ENCODE data around the gene NCOR2.

The NCOR2 gene

GRCh38 chr12:124581307-124582107, 14.1 kb upstream of the NCOR2 start:
- H3K4me1 Mint-ChIP-seq = no peaks in the 10 kb centered on the region
- H3K36me3 Mint-ChIP-seq (ENCODE audit: low read depth) = no peaks in the 10 kb centered on the region
- H3K9me3 Mint-ChIP-seq = peaks cover 21% of the 10 kb centered on the region
- no peak overlapping the region for H3K4me3 Mint-ChIP-seq
- no peak for TF ChIP-seq CTCF (IDR thresholded peaks at IDR 0.05)
- DNase-seq = no peak
- no peak overlapping the region for H3K27ac Mint-ChIP-seq
- H3K27me3 Mint-ChIP-seq (ENCODE audit: low read depth, poor library complexity) = peaks cover 12% of the 10 kb centered on the region

GRCh38 chr12:124579921-124580517, 12.6 kb upstream of the NCOR2 start:
- Mint-ChIP-seq H3K4me3 (no peak overlapping the region), H3K36me3 (ENCODE audit: low read depth) (no peaks in the 10 kb centered on the region), H3K27me3 (ENCODE audit: low read depth, poor library complexity) (peaks cover 16% of the 10 kb centered on the region), H3K27ac (no peak overlapping the region), H3K9me3 (peaks cover 23% of the 10 kb centered on the region), H3K4me1 (peaks cover under 1% of the 10 kb centered on the region)
- TF ChIP-seq CTCF (IDR thresholded peaks at IDR 0.05) = no peak
- no peak for DNase-seq

- DNase-seq = no peak
- H3K36me3 Mint-ChIP-seq (ENCODE audit: low read depth) = no peaks in the 10 kb centered on the region
- TF ChIP-seq CTCF (IDR thresholded peaks at IDR 0.05) = no peak
- peaks cover 16% of the 10 kb centered on the region for H3K27me3 Mint-ChIP-seq (ENCODE audit: low read depth, poor library complexity)
- peaks cover 12% of the 10 kb centered on the region for H3K4me1 Mint-ChIP-seq
- no peak overlapping the region for H3K27ac Mint-ChIP-seq
- no peak overlapping the region for H3K4me3 Mint-ChIP-seq
- H3K9me3 Mint-ChIP-seq = peaks cover 23% of the 10 kb centered on the region
Observed at GRCh38 chr12:124578854-124579253, 11.4 kb upstream of the NCOR2 start.

- no peak for TF ChIP-seq CTCF (IDR thresholded peaks at IDR 0.05)
- no peak overlapping the region for H3K4me3 Mint-ChIP-seq
Observed at GRCh38 chr12:124578445-124578844, 11.0 kb upstream of the NCOR2 start.

GRCh38 chr12:124577986-124578385, 10.6 kb upstream of the NCOR2 start:
- no peak overlapping the region for H3K27ac Mint-ChIP-seq
- H3K27me3 Mint-ChIP-seq (ENCODE audit: low read depth, poor library complexity) = peaks cover 19% of the 10 kb centered on the region
- peaks cover 19% of the 10 kb centered on the region for H3K4me1 Mint-ChIP-seq
- no peaks in the 10 kb centered on the region for H3K36me3 Mint-ChIP-seq (ENCODE audit: low read depth)
- no peak for TF ChIP-seq CTCF (IDR thresholded peaks at IDR 0.05)
- H3K9me3 Mint-ChIP-seq = peaks cover 23% of the 10 kb centered on the region
- H3K4me3 Mint-ChIP-seq = no peak overlapping the region
- DNase-seq = no peak

More at GRCh38 chr12:124578445-124578844, 11.0 kb upstream of the NCOR2 start:
- Mint-ChIP-seq H3K4me1 (peaks cover 16% of the 10 kb centered on the region), H3K27ac (no peak overlapping the region), H3K9me3 (peaks cover 23% of the 10 kb centered on the region), H3K27me3 (ENCODE audit: low read depth, poor library complexity) (peaks cover 19% of the 10 kb centered on the region), H3K36me3 (ENCODE audit: low read depth) (no peaks in the 10 kb centered on the region)
- DNase-seq = no peak

Measured in nephron progenitor cell (in vitro differentiated cells).